B cell (primary cell): Measurements from ENCODE around the gene NLRC5. TPM values are rescaled to one million over a fixed set of nuclear protein-coding genes. Genes with fewer than 3 reads are reported as not detected.

Experiments used
- ATAC-seq: fragments of 200-7000 bp; cut with Tn5 transposase; one replicate; pipeline ENCODE4 v1.10.0; 2021; ENCODE audit warnings: low read depth, mild to moderate bottlenecking, moderate number of reproducible peaks, moderate library complexity
- CTCF ChIA-PET: fragments of 350-600 bp; sonication (Branson Sonifier 250); formaldehyde crosslinking; loops from one replicate; lab custom pipeline; 2021; ENCODE audit warnings: antibody characterized with exemption, inconsistent platforms; lab: Charles Lee
- POLR2A ChIA-PET: fragments of 350-600 bp; sonication (Branson Sonifier 250); formaldehyde crosslinking; loops from one replicate; lab custom pipeline; 2021; ENCODE audit warnings: antibody characterized with exemption; lab: Charles Lee
- DNase-seq: peaks from one replicate; pipeline ENCODE4 v3.0.0; 2013
- H2AFZ ChIP-seq: 2 replicates; pipeline ENCODE4 v1.6.1; 2012; ENCODE audit warnings: mild to moderate bottlenecking, low read depth, low read length; ENCODE audit not compliant: insufficient read depth, poor library complexity, severe bottlenecking
- H3K27ac ChIP-seq, 2 donors: 1 replicate in 1 of 2; 2 replicates in 1 of 2; pipeline ENCODE4 v1.5.1; 2012 to 2013; ENCODE audit warnings: low read length in 2 of 2, mild to moderate bottlenecking in 2 of 2, moderate library complexity in 1 of 2
- H3K27me3 ChIP-seq, 4 experiments: fragments of 200-600 bp in 1 of 4; sonication (generic) in 1 of 4; replicated peaks in 1 of 4; 1 replicate in 2 of 4; 2 replicates in 2 of 4; pipeline versions ENCODE4 v1.6.1 to v1.7.0; 2013 to 2016; ENCODE audit warnings: low read length in 3 of 4, mild to moderate bottlenecking in 2 of 4, mixed read lengths in 1 of 4, moderate library complexity in 1 of 4; ENCODE audit not compliant: insufficient read depth in 4 of 4, control insufficient read depth in 3 of 4; ENCODE audit errors: control extremely low read depth in 1 of 4
- H3K36me3 ChIP-seq, 2 experiments: replicated peaks in 1 of 2; 1 replicate in 1 of 2; 2 replicates in 1 of 2; pipeline versions ENCODE4 v1.6.1 to v1.7.1; 2013; ENCODE audit warnings: low read length in 1 of 2; ENCODE audit not compliant: insufficient read depth in 2 of 2, control insufficient read depth in 1 of 2; ENCODE audit errors: control extremely low read depth in 1 of 2, extremely low read depth in 1 of 2
- H3K4me1 ChIP-seq, 2 donors: fragments of 200-600 bp in 1 of 2; sonication (generic) in 1 of 2; 1 replicate in 1 of 2; 2 replicates in 1 of 2; pipeline versions ENCODE4 v1.5.1 to v1.6.1; 2013 to 2017; ENCODE audit warnings: low read length in 2 of 2; ENCODE audit not compliant: control insufficient read depth in 2 of 2, insufficient read depth in 2 of 2
- H3K4me2 ChIP-seq: replicated peaks from 2 replicates; pipeline ENCODE3; 2012; ENCODE audit warnings: mild to moderate bottlenecking, low read depth, low read length; ENCODE audit not compliant: poor library complexity, severe bottlenecking
- H3K4me3 ChIP-seq, 5 experiments: fragments of 200-600 bp in 1 of 5; sonication (generic) in 1 of 5; 1 replicate in 3 of 5; 2 replicates in 2 of 5; pipeline versions ENCODE4 v1.5.1 to v1.7.0; 2011 to 2016; ENCODE audit warnings: low read length in 4 of 5, mild to moderate bottlenecking in 4 of 5, low read depth in 2 of 5, control low read depth in 1 of 5, moderate library complexity in 1 of 5; ENCODE audit not compliant: insufficient read depth in 1 of 5; ENCODE audit errors: control extremely low read depth in 1 of 5, extremely low read depth in 1 of 5
- H3K79me2 ChIP-seq: fragments of 200-600 bp; sonication (generic); one replicate; pipeline ENCODE4 v1.6.0; 2016; ENCODE audit warnings: low read length; ENCODE audit not compliant: control insufficient read depth, insufficient read depth
- H3K9ac ChIP-seq: fragments of 200-600 bp; sonication (generic); 2 replicates; pipeline ENCODE4 v1.6.1; 2017; ENCODE audit warnings: mild to moderate bottlenecking, low read length, moderate library complexity
- H3K9me3 ChIP-seq, 3 donors: one replicate each; pipeline versions ENCODE4 v1.6.1 to v1.7.1; 2013; ENCODE audit warnings: low read length in 2 of 3; ENCODE audit not compliant: control insufficient read depth in 2 of 3, insufficient read depth in 1 of 3; ENCODE audit errors: control extremely low read depth in 1 of 3
- H4K20me1 ChIP-seq: 2 replicates; pipeline ENCODE4 v1.6.0; 2012; ENCODE audit warnings: mild to moderate bottlenecking, low read length; ENCODE audit not compliant: insufficient read depth, control insufficient read depth, poor library complexity, severe bottlenecking
- H3K27ac Mint-ChIP-seq: one replicate; pipeline ENCODE4 v1.8.0; 2021; ENCODE audit warnings: mixed read lengths
- H3K27me3 Mint-ChIP-seq: one replicate; pipeline ENCODE4 v1.8.0; 2021; ENCODE audit warnings: mixed read lengths
- H3K4me1 Mint-ChIP-seq: one replicate; pipeline ENCODE4 v1.8.0; 2021; ENCODE audit warnings: mixed read lengths
- H3K4me3 Mint-ChIP-seq: one replicate; pipeline ENCODE4 v1.8.0; 2021; ENCODE audit warnings: mixed read lengths
- H3K9me3 Mint-ChIP-seq: one replicate; pipeline ENCODE4 v1.8.0; 2022; ENCODE audit warnings: mixed read lengths; ENCODE audit not compliant: insufficient read depth
- CTCF ChIP-seq: fragments of 200-600 bp; IDR thresholded peaks from one replicate; pipeline ENCODE4 v1.8.0; 2022; ENCODE audit warnings: antibody characterized with exemption, mild to moderate bottlenecking
- EZH2 ChIP-seq: IDR thresholded peaks from 2 replicates; pipeline ENCODE4 v1.6.1; 2012; ENCODE audit warnings: borderline replicate concordance, low read depth, mild to moderate bottlenecking, moderate library complexity, low read length; ENCODE audit not compliant: insufficient read depth, poor library complexity, severe bottlenecking
- WGBS: methylation state at CpG from one replicate; pipeline ENCODE4 v1.1.5; 2013; ENCODE audit warnings: missing lambda C conversion rate; ENCODE audit not compliant: insufficient coverage; 5-methylcytosine and 5-hydroxymethylcytosine counted together
- intact Hi-C: fragments of 100-400 bp; cut with micrococcal nuclease; formaldehyde crosslinking; loops from one replicate; pipeline ENCODE4 v1.10.0; 2022
- polyA plus RNA-seq: library from polyadenylated mRNA; depleted of rRNA; stranded (reverse); fragments of >200 nt; gene quantifications from 2 replicates; pipeline ENCODE4 v1.2.3, GENCODE V29; 2012
- total RNA-seq, 2 donors: library from RNA; stranded (reverse); fragments of 120-200 nt in 1 of 2; gene quantifications; 1 replicate in 1 of 2; 2 replicates in 1 of 2; pipeline versions ENCODE4 v1.2.3 to v1.2.4, GENCODE V29; 2013 to 2022

NLRC5 gene
- total and polyA plus RNA-seq, 2 donors (not counting 1 experiment from before 2014, with no cell fraction given), result 349 to 510 TPM

GRCh38 chr16:57126411-57126810, 137.1 kb downstream of the NLRC5 start:
- H3K36me3 ChIP-seq, result no peaks in the 10 kb centered on the region
- Mint-ChIP-seq H3K27me3 (no peaks in the 10 kb centered on the region), H3K27ac (no peak overlapping the region), H3K4me3 (no peak overlapping the region), H3K9me3 (no peaks in the 10 kb centered on the region), H3K4me1 (peaks cover 17% of the 10 kb centered on the region)
- H3K9me3 ChIP-seq, result peaks cover 0 to 4% (median 0%) of the 10 kb centered on the region in 3 donors
- no peak overlapping the region for H3K4me2 ChIP-seq
- TF ChIP-seq CTCF (no peak), EZH2 (no peak)
- H4K20me1 ChIP-seq, result no peaks in the 10 kb centered on the region
- DNase-seq (no peak), ATAC-seq (no peak)
- H3K79me2 ChIP-seq, result no peaks in the 10 kb centered on the region
- POLR2A ChIA-PET, result no interaction called here
- H3K27ac ChIP-seq, result no peak overlapping the region
- no peak overlapping the region for H2AFZ ChIP-seq
- intact Hi-C loops, result no loop called here
- no peak overlapping the region for H3K4me3 ChIP-seq
- H3K9ac ChIP-seq, result no peak overlapping the region
- CTCF ChIA-PET, result no interaction called here
- no peaks in the 10 kb centered on the region for H3K27me3 ChIP-seq
- WGBS, result 67% methylated on average over 4 of the region's 4 CpGs
- peaks cover 4 to 20% of the 10 kb centered on the region in 2 donors for H3K4me1 ChIP-seq

DNA sequence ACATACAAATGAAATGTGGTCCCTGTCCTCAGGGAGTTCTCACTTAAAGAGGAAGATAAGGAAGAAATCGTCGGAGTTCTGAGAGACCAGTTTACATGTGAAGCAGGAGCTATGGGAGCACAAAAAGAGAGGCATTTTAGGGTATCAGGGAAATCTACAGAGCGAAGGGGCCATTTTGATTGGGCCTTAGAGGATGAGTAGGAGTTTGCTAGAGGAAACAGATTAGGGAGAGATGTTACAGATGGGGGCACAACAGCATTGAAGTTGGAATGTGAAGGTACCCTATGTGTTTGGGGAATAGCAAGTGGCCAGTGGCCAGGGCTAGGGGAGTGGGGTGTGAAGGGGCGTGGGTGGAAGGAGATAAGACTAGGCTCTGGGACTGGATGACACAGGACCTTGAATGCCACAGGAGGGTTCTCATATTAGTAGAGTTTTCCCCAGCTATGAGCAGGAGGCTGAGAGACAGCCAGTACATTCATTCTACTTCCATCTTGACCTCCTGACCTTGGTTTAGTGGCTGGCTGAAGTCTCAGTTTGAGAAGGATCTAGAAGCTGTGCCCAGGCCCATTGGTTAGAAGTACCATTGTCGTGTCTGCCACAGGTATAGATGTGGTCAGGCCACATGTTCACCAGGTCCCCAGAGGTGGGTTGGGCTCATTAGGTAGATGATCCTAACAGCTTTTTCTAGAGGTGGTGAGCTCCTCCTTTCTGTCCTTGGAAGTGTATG, 137.8 kb downstream of the NLRC5 start:
- no peaks in the 10 kb centered on the region for H3K27me3 Mint-ChIP-seq
- WGBS, result 84% methylated on average over 5 of the region's 5 CpGs
- H3K4me1 ChIP-seq, result peaks cover 4 to 20% of the 10 kb centered on the region in 2 donors
- no peaks in the 10 kb centered on the region for H3K27me3 ChIP-seq
- H3K9ac ChIP-seq, result no peak overlapping the region
- no peak for DNase-seq
- no peaks in the 10 kb centered on the region for H3K36me3 ChIP-seq
- H4K20me1 ChIP-seq, result no peaks in the 10 kb centered on the region
- no peaks in the 10 kb centered on the region for H3K79me2 ChIP-seq
- TF ChIP-seq CTCF, result no peak
- TF ChIP-seq EZH2, result no peak
- no peak for ATAC-seq
- H3K4me3 ChIP-seq, result no peak overlapping the region
- H3K4me2 ChIP-seq, result no peak overlapping the region
- peaks cover 17% of the 10 kb centered on the region for H3K4me1 Mint-ChIP-seq
- H3K9me3 ChIP-seq, result peaks cover 0 to 4% (median 0%) of the 10 kb centered on the region in 3 donors
- H3K27ac ChIP-seq, result no peak overlapping the region
- no peak overlapping the region for H2AFZ ChIP-seq
- intact Hi-C loops, result no loop called here
- ChIA-PET POLR2A (no interaction called here), CTCF (interaction anchor here (0.5 kb wide), 1 partner anchor 13 kb away, joined by 3 read pairs; no protein-coding TSS in a partner anchor)
- no peak overlapping the region for H3K27ac Mint-ChIP-seq
- H3K9me3 Mint-ChIP-seq, result no peaks in the 10 kb centered on the region
- H3K4me3 Mint-ChIP-seq, result no peak overlapping the region
